ENCODE results near the gene POU4F2.

DNA sequence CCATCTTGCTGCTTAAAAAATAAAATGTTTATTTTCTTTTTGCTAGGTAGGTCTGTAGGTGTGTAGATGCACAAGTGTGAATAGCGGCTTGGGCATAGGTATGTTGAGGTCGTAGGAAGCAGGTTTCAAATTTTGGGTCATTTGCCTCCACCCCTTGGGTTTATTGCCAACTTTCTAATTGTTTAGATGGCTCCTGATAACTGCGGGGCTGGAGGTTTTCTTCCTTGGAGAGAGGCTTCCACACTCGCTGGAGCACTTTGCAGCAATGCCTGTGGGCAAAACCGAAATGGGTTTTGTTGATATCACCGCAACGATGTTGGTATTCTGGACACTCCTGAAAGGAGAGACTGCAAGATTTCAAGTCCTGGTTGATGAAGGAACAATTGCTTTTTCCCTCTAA, 3.9 kb upstream of the POU4F2 start:
- TF ChIP-seq, protein P1, sequence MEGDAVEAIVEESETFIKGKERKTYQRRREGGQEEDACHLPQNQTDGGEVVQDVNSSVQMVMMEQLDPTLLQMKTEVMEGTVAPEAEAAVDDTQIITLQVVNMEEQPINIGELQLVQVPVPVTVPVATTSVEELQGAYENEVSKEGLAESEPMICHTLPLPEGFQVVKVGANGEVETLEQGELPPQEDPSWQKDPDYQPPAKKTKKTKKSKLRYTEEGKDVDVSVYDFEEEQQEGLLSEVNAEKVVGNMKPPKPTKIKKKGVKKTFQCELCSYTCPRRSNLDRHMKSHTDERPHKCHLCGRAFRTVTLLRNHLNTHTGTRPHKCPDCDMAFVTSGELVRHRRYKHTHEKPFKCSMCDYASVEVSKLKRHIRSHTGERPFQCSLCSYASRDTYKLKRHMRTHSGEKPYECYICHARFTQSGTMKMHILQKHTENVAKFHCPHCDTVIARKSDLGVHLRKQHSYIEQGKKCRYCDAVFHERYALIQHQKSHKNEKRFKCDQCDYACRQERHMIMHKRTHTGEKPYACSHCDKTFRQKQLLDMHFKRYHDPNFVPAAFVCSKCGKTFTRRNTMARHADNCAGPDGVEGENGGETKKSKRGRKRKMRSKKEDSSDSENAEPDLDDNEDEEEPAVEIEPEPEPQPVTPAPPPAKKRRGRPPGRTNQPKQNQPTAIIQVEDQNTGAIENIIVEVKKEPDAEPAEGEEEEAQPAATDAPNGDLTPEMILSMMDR (conservative IDR thresholded peaks at IDR 0.05; ENCODE audit: low read length) = no peak
- no peak for TF ChIP-seq EZH2phosphoT487 (IDR thresholded peaks at IDR 0.05; ENCODE audit: borderline replicate concordance, low read depth, low read length)

All from OCI-LY7 (cell line).